Upper lobe of right lung (tissue), 1 donor: ENCODE data around the gene CCNC. TPM values are rescaled to one million over a fixed set of nuclear protein-coding genes. Genes with fewer than 3 reads are reported as not detected.

ENCODE experiments used
- ATAC-seq: fragments of 200-7000 bp; cut with Tn5 transposase; one replicate; pipeline ENCODE4 v1.9.1; 2020; ENCODE audit warnings: mild to moderate bottlenecking, moderate library complexity
- DNase-seq: peaks from one replicate; pipeline ENCODE4 v3.0.0-alpha.2; 2020
- H3K27ac ChIP-seq: fragments of 200-600 bp; one replicate; pipeline ENCODE4 v1.8.0; 2022
- H3K27me3 ChIP-seq: fragments of 200-600 bp; one replicate; pipeline ENCODE4 v1.8.0; 2022; ENCODE audit warnings: mild to moderate bottlenecking
- H3K36me3 ChIP-seq: fragments of 200-600 bp; one replicate; pipeline ENCODE4 v1.8.0; 2022
- H3K4me1 ChIP-seq: fragments of 200-600 bp; one replicate; pipeline ENCODE4 v1.8.0; 2022
- H3K4me3 ChIP-seq: fragments of 200-600 bp; one replicate; pipeline ENCODE4 v1.8.0; 2022; ENCODE audit warnings: mild to moderate bottlenecking
- H3K9me3 ChIP-seq: fragments of 200-600 bp; one replicate; pipeline ENCODE4 v1.8.0; 2022
- CTCF ChIP-seq: fragments of 200-600 bp; IDR thresholded peaks from one replicate; pipeline ENCODE4 v1.8.0; 2022; ENCODE audit warnings: antibody characterized with exemption
- intact Hi-C: fragments of 100-400 bp; cut with DNase I; formaldehyde crosslinking; loops from one replicate; pipeline ENCODE4 v1.11.0; 2022
- total RNA-seq: library from RNA; stranded (reverse); fragmentation: NEBNext Ultra II Directional; extraction: Animal tissue kit (Norgen Biotek cat#: 25700); gene quantifications from one replicate; pipeline ENCODE4 v1.2.1, GENCODE V29; 2021
- donor health status: DM: no; HTN: yes; CAD: no; lungs with severe emphysema.

Gene CCNC
- total RNA-seq, 1 donor from 2014 or later, result 40.3 TPM

- H3K4me3 ChIP-seq, result no peak overlapping the region
- H3K27ac ChIP-seq, result no peak overlapping the region
- intact Hi-C loops, result no loop called here
- no peaks in the 10 kb centered on the region for H3K4me1 ChIP-seq
- DNase-seq (no peak), ATAC-seq (no peak)
- H3K36me3 ChIP-seq, result peaks cover 60% of the 10 kb centered on the region
- H3K9me3 ChIP-seq, result no peaks in the 10 kb centered on the region
- TF ChIP-seq CTCF, result no peak
- H3K27me3 ChIP-seq, result no peaks in the 10 kb centered on the region
Observed at GRCh38 chr6:99559057-99559456, 9.4 kb downstream of the CCNC start.

GRCh38 chr6:99553888-99554287 lies 14.6 kb downstream of the CCNC start:
- no peak for DNase-seq
- no peaks in the 10 kb centered on the region for H3K27me3 ChIP-seq
- no peak for ATAC-seq
- H3K4me1 ChIP-seq, result no peaks in the 10 kb centered on the region
- intact Hi-C loops, result no loop called here
- no peaks in the 10 kb centered on the region for H3K9me3 ChIP-seq
- no peak for TF ChIP-seq CTCF
- no peak overlapping the region for H3K27ac ChIP-seq
- peaks cover 91% of the 10 kb centered on the region for H3K36me3 ChIP-seq
- no peak overlapping the region for H3K4me3 ChIP-seq

DNA sequence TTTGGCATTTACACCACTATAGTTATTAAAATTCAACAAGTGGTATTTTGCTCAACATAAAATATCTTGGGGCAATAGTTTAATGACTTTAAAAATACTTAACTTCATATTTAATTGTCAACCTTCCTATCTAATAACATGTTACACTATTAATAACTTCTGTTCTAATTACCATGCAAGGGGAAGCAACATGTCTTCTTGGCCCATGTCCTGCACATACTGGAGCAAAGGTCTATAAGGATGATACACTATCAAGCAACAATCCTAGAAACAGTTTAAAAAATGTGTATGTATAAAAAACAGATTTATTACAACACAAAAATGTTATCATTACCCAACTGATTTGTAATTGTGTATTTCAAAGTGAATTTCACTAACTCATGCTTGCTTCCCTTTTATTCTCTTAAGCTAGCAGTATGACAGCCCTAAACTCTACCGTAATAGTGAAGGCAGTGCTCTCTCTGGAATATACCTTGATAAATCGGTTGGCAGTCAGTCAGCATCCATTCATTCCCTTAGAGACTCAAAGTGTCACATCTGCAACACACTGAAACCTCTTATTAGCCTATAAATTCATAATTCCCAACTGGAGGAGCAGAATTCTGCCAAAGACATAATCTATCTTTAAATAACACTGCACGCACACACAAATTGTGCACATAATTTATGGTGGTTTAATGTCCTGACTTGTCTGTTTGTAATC lies 18.3 kb downstream of the CCNC start:
- Histone ChIP-seq H3K9me3 (no peaks in the 10 kb centered on the region), H3K4me1 (no peaks in the 10 kb centered on the region), H3K27ac (no peak overlapping the region), H3K27me3 (no peaks in the 10 kb centered on the region), H3K36me3 (peaks cover 91% of the 10 kb centered on the region), H3K4me3 (no peak overlapping the region)
- TF ChIP-seq CTCF, result no peak
- ATAC-seq (no peak), DNase-seq (no peak)
- intact Hi-C loops, result no loop called here

GRCh38 chr6:99548706-99549105 lies 19.8 kb downstream of the CCNC start:
- Histone ChIP-seq H3K4me1 (no peaks in the 10 kb centered on the region), H3K9me3 (no peaks in the 10 kb centered on the region), H3K27me3 (no peaks in the 10 kb centered on the region), H3K36me3 (peaks cover 90% of the 10 kb centered on the region), H3K4me3 (no peak overlapping the region), H3K27ac (no peak overlapping the region)
- ATAC-seq, result no peak
- no peak for TF ChIP-seq CTCF
- intact Hi-C loops, result no loop called here
- no peak for DNase-seq

GRCh38 chr6:99547526-99547925 lies 20.9 kb downstream of the CCNC start:
- Histone ChIP-seq H3K4me1 (no peaks in the 10 kb centered on the region), H3K4me3 (no peak overlapping the region), H3K36me3 (peaks cover 84% of the 10 kb centered on the region), H3K9me3 (no peaks in the 10 kb centered on the region), H3K27ac (no peak overlapping the region), H3K27me3 (no peaks in the 10 kb centered on the region)
- no peak for ATAC-seq
- DNase-seq, result no peak
- no peak for TF ChIP-seq CTCF
- intact Hi-C loops, result no loop called here

DNA sequence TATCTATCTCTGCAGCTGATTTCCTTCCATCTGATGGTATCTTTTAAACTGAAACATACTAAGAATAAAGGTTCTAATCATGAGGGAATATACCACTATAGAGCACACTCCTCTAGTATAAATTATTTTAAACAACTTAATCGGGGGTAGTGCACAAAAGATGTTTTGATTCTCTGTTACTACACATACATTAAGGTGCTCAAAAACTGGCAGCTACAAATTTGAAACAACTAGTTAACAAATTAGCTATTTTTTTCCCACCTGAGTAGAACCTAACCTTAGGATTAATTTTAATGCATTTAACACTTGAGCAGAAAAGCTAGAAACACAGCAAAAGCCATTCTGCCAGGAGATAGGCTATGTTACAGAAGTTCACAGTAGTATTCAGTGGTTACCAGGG lies 23.0 kb downstream of the CCNC start:
- ATAC-seq (no peak), DNase-seq (no peak)
- H3K27ac ChIP-seq, result no peak overlapping the region
- no peak overlapping the region for H3K4me3 ChIP-seq
- H3K4me1 ChIP-seq, result no peaks in the 10 kb centered on the region
- no peaks in the 10 kb centered on the region for H3K27me3 ChIP-seq
- no peaks in the 10 kb centered on the region for H3K9me3 ChIP-seq
- TF ChIP-seq CTCF, result no peak
- intact Hi-C loops, result no loop called here
- H3K36me3 ChIP-seq, result peaks cover 84% of the 10 kb centered on the region
